ENCODE measurements around the gene PRKG2.

GRCh38 chr4:81085979-81086378 is 129.0 kb downstream of the PRKG2 start:
- TF ChIP-seq EZH2phosphoT487 (IDR thresholded peaks at IDR 0.05; ENCODE audit: borderline replicate concordance) (no peak), CTCF (conservative IDR thresholded peaks at IDR 0.05; ENCODE audit: low read length) (no peak)

All from Loucy (cell line).